ENCODE measurements around the gene CCDC106.

CCDC106 gene

DNA sequence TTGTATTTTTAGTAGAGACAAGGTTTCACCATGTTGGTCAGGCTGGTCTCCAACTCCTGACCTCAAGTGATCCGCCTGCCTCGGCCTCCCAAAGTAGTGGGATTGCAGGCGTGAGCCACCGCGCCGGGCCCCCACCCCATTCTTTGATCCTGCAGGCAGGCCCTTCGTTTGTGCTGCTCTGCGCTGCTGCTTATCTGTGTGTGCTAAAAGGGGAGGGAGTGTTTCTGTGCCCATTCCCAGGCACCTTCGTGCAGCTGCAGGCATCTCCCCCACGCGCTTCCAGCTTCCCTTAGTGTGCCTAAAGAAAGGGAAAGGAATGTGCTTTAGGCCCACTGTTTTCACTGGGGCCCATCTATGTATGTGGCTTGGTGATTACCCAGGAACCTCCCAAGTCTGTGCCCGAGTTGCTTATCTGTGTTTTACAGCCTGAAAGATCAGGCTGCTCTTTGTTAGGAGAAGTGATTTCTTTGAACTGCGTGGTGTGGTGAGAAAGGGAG, 54.2 kb downstream of the CCDC106 start:
- TF ChIP-seq, protein P1, sequence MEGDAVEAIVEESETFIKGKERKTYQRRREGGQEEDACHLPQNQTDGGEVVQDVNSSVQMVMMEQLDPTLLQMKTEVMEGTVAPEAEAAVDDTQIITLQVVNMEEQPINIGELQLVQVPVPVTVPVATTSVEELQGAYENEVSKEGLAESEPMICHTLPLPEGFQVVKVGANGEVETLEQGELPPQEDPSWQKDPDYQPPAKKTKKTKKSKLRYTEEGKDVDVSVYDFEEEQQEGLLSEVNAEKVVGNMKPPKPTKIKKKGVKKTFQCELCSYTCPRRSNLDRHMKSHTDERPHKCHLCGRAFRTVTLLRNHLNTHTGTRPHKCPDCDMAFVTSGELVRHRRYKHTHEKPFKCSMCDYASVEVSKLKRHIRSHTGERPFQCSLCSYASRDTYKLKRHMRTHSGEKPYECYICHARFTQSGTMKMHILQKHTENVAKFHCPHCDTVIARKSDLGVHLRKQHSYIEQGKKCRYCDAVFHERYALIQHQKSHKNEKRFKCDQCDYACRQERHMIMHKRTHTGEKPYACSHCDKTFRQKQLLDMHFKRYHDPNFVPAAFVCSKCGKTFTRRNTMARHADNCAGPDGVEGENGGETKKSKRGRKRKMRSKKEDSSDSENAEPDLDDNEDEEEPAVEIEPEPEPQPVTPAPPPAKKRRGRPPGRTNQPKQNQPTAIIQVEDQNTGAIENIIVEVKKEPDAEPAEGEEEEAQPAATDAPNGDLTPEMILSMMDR (conservative IDR thresholded peaks at IDR 0.05; ENCODE audit: low read length): no peak
- H3K4me3 ChIP-seq (ENCODE audit: low read length): no peak overlapping the region
- DNase-seq (ENCODE audit: low read depth): no peak

Data from AG10803 (cell line).